HCT116 (cell line): ENCODE data around the gene ZC3H8. TPM values are rescaled to one million over a fixed set of nuclear protein-coding genes. Genes with fewer than 3 reads are reported as not detected.

Experiments
- ATAC-seq: fragments of 200-7000 bp; cut with Tn5 transposase; 2 replicates; pipeline ENCODE4 v1.9.1; 2020; ENCODE audit warnings: mild to moderate bottlenecking, moderate library complexity
- BruUV-seq: library from RNA; stranded (reverse); fragments of 400-500 nt; replicated peaks from 2 replicates; lab custom pipeline; 2021; lab: Mats Ljungman, UMichigan
- CTCF ChIA-PET: fragments of 300-600 bp; sonication (Branson Sonifier 250); formaldehyde crosslinking; loops from one replicate; lab custom pipeline; 2021; ENCODE audit warnings: antibody characterized with exemption; lab: Charles Lee
- POLR2A ChIA-PET: fragments of 300-600, 350-600 bp; sonication (Branson Sonifier 250); formaldehyde crosslinking; loops from one replicate; lab custom pipeline; 2021; ENCODE audit warnings: antibody characterized with exemption; lab: Charles Lee
- RAD21 ChIA-PET, 2 experiments: fragments of 300-600 bp; sonication (Branson Sonifier 250); formaldehyde crosslinking; loops; one replicate each; lab custom pipeline; 2023; ENCODE audit warnings: low total read pairs in 2 of 2; ENCODE audit not compliant: uncharacterized antibody in 2 of 2, unreplicated experiment in 2 of 2, low non-redundant PET in 1 of 2; lab: Charles Lee
- DNase-seq: peaks from one replicate; pipeline ENCODE4 v3.0.0-alpha.2; 2010; ENCODE audit warnings: low read depth, low spot score
- H2AFZ ChIP-seq: fragments of 200-600 bp; shearing (Covaris generic), sonication (generic); 2 replicates; pipeline ENCODE4 v1.6.1; 2017; ENCODE audit warnings: low read depth, mixed run types, mixed read lengths, antibody characterized with exemption, low read length; ENCODE audit not compliant: poor library complexity, severe bottlenecking
- H3K27ac ChIP-seq: 2 replicates; pipeline ENCODE4 v1.5.1; 2012; ENCODE audit warnings: low read depth, low read length
- H3K27me3 ChIP-seq: fragments of 200-600 bp; sonication (generic); 2 replicates; pipeline ENCODE4 v1.6.1; 2016; ENCODE audit warnings: mixed run types, low read length, mixed read lengths; ENCODE audit not compliant: insufficient read depth
- H3K36me3 ChIP-seq, 2 experiments: fragments of 200-500 bp in 1 of 2; fragments of 200-600 bp in 1 of 2; sonication (Bioruptor generic) in 1 of 2; sonication (generic) in 1 of 2; 2 replicates each; pipeline versions ENCODE4 v1.5.1 to v1.6.1; 2014 to 2016; ENCODE audit warnings: low read length in 2 of 2, inconsistent platforms in 1 of 2, mixed read lengths in 1 of 2, mixed run types in 1 of 2; ENCODE audit not compliant: insufficient read depth in 2 of 2, control insufficient read depth in 1 of 2
- H3K4me1 ChIP-seq, 2 experiments: fragments of 200-600 bp in 1 of 2; sonication (generic) in 1 of 2; 2 replicates each; pipeline versions ENCODE4 v1.5.1 to v1.6.1; 2012 to 2017; ENCODE audit warnings: low read length in 2 of 2, inconsistent platforms in 1 of 2, mild to moderate bottlenecking in 1 of 2, mixed read lengths in 1 of 2, mixed run types in 1 of 2, moderate library complexity in 1 of 2; ENCODE audit not compliant: insufficient read depth in 2 of 2, control insufficient read depth in 1 of 2
- H3K4me2 ChIP-seq: fragments of 200-600 bp; sonication (generic); 2 replicates; pipeline ENCODE4 v1.6.1; 2017; ENCODE audit warnings: mixed run types, low read length, mixed read lengths
- H3K4me3 ChIP-seq, 2 experiments: fragments of 200-600 bp in 1 of 2; sonication (generic) in 1 of 2; replicated peaks in 1 of 2; 2 replicates each; pipeline ENCODE4 v1.5.1; 2011 to 2016; ENCODE audit warnings: low read length in 2 of 2, control low read depth in 1 of 2, low read depth in 1 of 2, mild to moderate bottlenecking in 1 of 2, mixed read lengths in 1 of 2, mixed run types in 1 of 2
- H3K79me2 ChIP-seq: fragments of 200-600 bp; sonication (generic); 2 replicates; pipeline ENCODE4 v1.6.1; 2017; ENCODE audit warnings: mild to moderate bottlenecking, mixed run types, low read length, moderate library complexity, mixed read lengths; ENCODE audit not compliant: insufficient read depth
- H3K9ac ChIP-seq: fragments of 200-600 bp; sonication (generic); 2 replicates; pipeline ENCODE4 v1.6.1; 2016; ENCODE audit warnings: low read length, mixed read lengths
- H3K9me2 ChIP-seq: fragments of 200-600 bp; sonication (generic), shearing (Covaris generic); 2 replicates; pipeline ENCODE4 v1.6.1; 2017; ENCODE audit warnings: mixed run types, mild to moderate bottlenecking, moderate library complexity; ENCODE audit not compliant: insufficient read depth
- H3K9me3 ChIP-seq, 2 experiments: fragments of 200-500 bp in 1 of 2; fragments of 200-600 bp in 1 of 2; sonication (Bioruptor generic) in 1 of 2; sonication (generic) in 1 of 2; 2 replicates each; pipeline ENCODE4 v1.6.1; 2014 to 2017; ENCODE audit warnings: low read length in 2 of 2, mixed read lengths in 2 of 2, inconsistent platforms in 1 of 2, low read depth in 1 of 2, mild to moderate bottlenecking in 1 of 2, mixed run types in 1 of 2, moderate library complexity in 1 of 2; ENCODE audit not compliant: control insufficient read depth in 1 of 2, insufficient read depth in 1 of 2
- H4K20me1 ChIP-seq: fragments of 200-600 bp; sonication (generic), shearing (Covaris generic); 2 replicates; pipeline ENCODE4 v1.6.1; 2017; ENCODE audit warnings: mixed run types, mild to moderate bottlenecking, moderate library complexity; ENCODE audit not compliant: insufficient read depth
- CBX3 ChIP-seq: IDR thresholded peaks from 2 replicates; pipeline ENCODE4 v1.6.1; 2012; ENCODE audit warnings: low read depth
- CEBPB ChIP-seq: IDR thresholded peaks from 2 replicates; pipeline ENCODE4 v1.6.1; 2012; ENCODE audit warnings: low read depth
- EGR1 ChIP-seq: IDR thresholded peaks from 2 replicates; pipeline ENCODE4 v1.6.1; 2012; ENCODE audit warnings: low read depth
- ELF1 ChIP-seq: IDR thresholded peaks from 2 replicates; pipeline ENCODE4 v1.6.1; 2012; ENCODE audit warnings: low read depth, borderline replicate concordance
- EZH2 ChIP-seq: fragments of 200-600 bp; sonication (generic); IDR thresholded peaks from 2 replicates; pipeline ENCODE4 v1.6.1; 2017; ENCODE audit warnings: antibody characterized with exemption, mixed run types
- FOSL1 ChIP-seq: IDR thresholded peaks from 2 replicates; pipeline ENCODE4 v1.6.1; 2012; ENCODE audit warnings: low read depth
- MAX ChIP-seq: IDR thresholded peaks from 2 replicates; pipeline ENCODE4 v1.6.1; 2012
- POLR2A ChIP-seq: IDR thresholded peaks from 2 replicates; pipeline ENCODE4 v1.7.0; 2011; ENCODE audit warnings: borderline replicate concordance; ENCODE audit not compliant: insufficient read depth, insufficient read length; ENCODE audit errors: extremely low read depth
- POLR2AphosphoS5 ChIP-seq: IDR thresholded peaks from 2 replicates; pipeline ENCODE4 v1.6.1; 2011; ENCODE audit warnings: mild to moderate bottlenecking, low read depth, low read length, moderate library complexity
- RAD21 ChIP-seq: IDR thresholded peaks from 2 replicates; pipeline ENCODE4 v1.6.1; 2012; ENCODE audit warnings: low read depth, mild to moderate bottlenecking
- REST ChIP-seq: IDR thresholded peaks from 2 replicates; pipeline ENCODE4 v1.6.1; 2012; ENCODE audit warnings: low read depth
- SIN3A ChIP-seq: IDR thresholded peaks from 2 replicates; pipeline ENCODE4 v1.6.1; 2012; ENCODE audit warnings: low read depth
- SP1 ChIP-seq: IDR thresholded peaks from 2 replicates; pipeline ENCODE4 v1.6.1; 2012; ENCODE audit warnings: low read depth
- SRF ChIP-seq: IDR thresholded peaks from 2 replicates; pipeline ENCODE4 v1.6.1; 2012; ENCODE audit warnings: low read depth
- TCF7L2 ChIP-seq: IDR thresholded peaks from 2 replicates; pipeline ENCODE4 v1.7.0; 2011; ENCODE audit warnings: borderline replicate concordance, inconsistent platforms; ENCODE audit not compliant: insufficient read depth, insufficient read length; ENCODE audit errors: extremely low read depth
- ZBTB33 ChIP-seq: IDR thresholded peaks from 2 replicates; pipeline ENCODE4 v1.6.1; 2011; ENCODE audit warnings: mild to moderate bottlenecking, low read length, moderate library complexity; ENCODE audit not compliant: insufficient replicate concordance; ENCODE audit errors: extremely low read depth
- ZFX ChIP-seq: fragments of 450-650 bp; IDR thresholded peaks from 2 replicates; pipeline ENCODE4 v1.6.1; 2017
- intact Hi-C: fragments of 100-400 bp; cut with micrococcal nuclease; formaldehyde crosslinking; loops from 2 replicates; pipeline ENCODE4 v1.10.0; 2022
- total RNA-seq: library from RNA; stranded (reverse); gene quantifications from one replicate; pipeline ENCODE4 v1.2.1, GENCODE V29; 2021; ENCODE audit not compliant: unreplicated experiment

ZC3H8 gene
- total RNA-seq, 1 experiment from 2014 or later: 13.4 TPM

GRCh38 chr2:112244854-112245253, 10.0 kb downstream of the ZC3H8 start:
- H3K36me3 ChIP-seq: peaks cover 7 to 16% of the 10 kb centered on the region in 2 experiments; a peak in 2 of 4 replicates
- ChIA-PET CTCF (no interaction called here), RAD21 (no interaction called here)

GRCh38 chr2:112243233-112243632, 11.6 kb downstream of the ZC3H8 start:
- H3K27ac ChIP-seq: no peak overlapping the region
- POLR2A ChIA-PET: no interaction called here
- RAD21 ChIA-PET: no interaction called here
- no peaks in the 10 kb centered on the region for H3K9me3 ChIP-seq
- no peaks in the 10 kb centered on the region for H3K9me2 ChIP-seq
- H2AFZ ChIP-seq: no peak overlapping the region
- H4K20me1 ChIP-seq: no peaks in the 10 kb centered on the region; the same call in 1 of the 2 replicates
- no peak for DNase-seq
- H3K36me3 ChIP-seq: peaks cover 6 to 13% of the 10 kb centered on the region in 2 experiments; a peak in 1 of 4 replicates
- H3K79me2 ChIP-seq: no peaks in the 10 kb centered on the region; the same call in none of the 2 replicates
- CTCF ChIA-PET: no interaction called here
- TF ChIP-seq REST (no peak), ZFX (no peak), FOSL1 (no peak), ELF1 (no peak), POLR2A (no peak), EZH2 (no peak), MAX (no peak), SP1 (no peak), ZBTB33 (no peak), SRF (no peak), EGR1 (no peak), TCF7L2 (no peak), POLR2AphosphoS5 (no peak), CEBPB (no peak), RAD21 (no peak), SIN3A (no peak), CBX3 (no peak)
- BruUV-seq: no TSS peak
- ATAC-seq: no peak
- H3K9ac ChIP-seq: no peak overlapping the region
- no peak overlapping the region for H3K4me2 ChIP-seq
- intact Hi-C loops: no loop called here
- no peaks in the 10 kb centered on the region for H3K27me3 ChIP-seq
- no peak overlapping the region for H3K4me3 ChIP-seq
- no peaks in the 10 kb centered on the region for H3K4me1 ChIP-seq

More at GRCh38 chr2:112244854-112245253, 10.0 kb downstream of the ZC3H8 start:
- Histone ChIP-seq H4K20me1 (no peaks in the 10 kb centered on the region; the same call in 1 of the 2 replicates), H3K9ac (no peak overlapping the region), H2AFZ (no peak overlapping the region), H3K4me3 (no peak overlapping the region), H3K9me2 (no peaks in the 10 kb centered on the region), H3K4me2 (no peak overlapping the region), H3K27me3 (no peaks in the 10 kb centered on the region), H3K79me2 (peaks cover under 1% of the 10 kb centered on the region), H3K4me1 (no peaks in the 10 kb centered on the region), H3K9me3 (no peaks in the 10 kb centered on the region), H3K27ac (no peak overlapping the region)
- ATAC-seq: no peak
- no peak for DNase-seq
- POLR2A ChIA-PET: no interaction called here
- intact Hi-C loops: no loop called here
- BruUV-seq: no TSS peak
- TF ChIP-seq EGR1: no peak
- TF ChIP-seq ZFX: no peak
